ENCODE data around the gene RNF121.
"Not testable (repeated sequence)": the region's sequence is repeated elsewhere in the genome, so short reads cannot be mapped to it uniquely, and the experiment has no call there.

DNA sequence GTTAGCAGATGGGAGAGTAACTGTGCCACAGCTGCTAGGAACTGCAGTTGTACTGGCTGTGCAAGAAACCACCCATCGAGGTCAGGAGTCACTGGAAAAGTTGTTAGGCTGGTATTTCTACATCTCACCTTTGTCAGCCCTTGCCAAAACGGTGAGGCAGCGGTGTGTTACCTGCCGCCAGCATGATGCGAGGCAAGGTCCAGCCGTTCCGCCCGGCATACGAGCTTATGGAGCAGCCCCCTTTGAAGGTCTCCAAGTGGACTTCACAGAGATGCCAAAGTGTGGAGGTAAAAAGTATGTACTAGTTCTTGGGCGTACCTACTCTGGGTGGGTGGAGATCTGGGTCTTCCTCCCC lies 16.9 kb upstream of the RNF121 start:
- TF ChIP-seq CTCF, POLR2AphosphoS5 (IDR thresholded peaks at IDR 0.05): not testable (repeated sequence)
